ENCODE results near the gene TBC1D16.

TBC1D16 gene

GRCh38 chr17:80035687-80035936, at the start of gene TBC1D16:
Gene TBC1D16, minus strand, starts transcription at chr17:80035872. Its CDS starts 22,325 bp downstream, at chr17:80013547.
- DNase-seq, result no peak

GRCh38 chr17:80084773-80085172, 49.1 kb upstream of the TBC1D16 start:
- no peak for DNase-seq

- DNase-seq, result no peak
Observed at GRCh38 chr17:80083136-80083661, 47.5 kb upstream of the TBC1D16 start.

GRCh38 chr17:80082403-80083135, 46.9 kb upstream of the TBC1D16 start:
- DNase-seq, result peak; percentile 75

GRCh38 chr17:80081596-80081995, 45.9 kb upstream of the TBC1D16 start:
- DNase-seq, result no peak

- no peak for DNase-seq
Observed at GRCh38 chr17:80080081-80080480, 44.4 kb upstream of the TBC1D16 start.

GRCh38 chr17:80072410-80072809, 36.7 kb upstream of the TBC1D16 start:
- DNase-seq, result no peak

- DNase-seq, result no peak
Observed at GRCh38 chr17:80071116-80071841, 35.6 kb upstream of the TBC1D16 start.

GRCh38 chr17:80070375-80071115, 34.9 kb upstream of the TBC1D16 start:
- no peak for DNase-seq

GRCh38 chr17:80068301-80069222, 32.9 kb upstream of the TBC1D16 start:
- DNase-seq, result no peak

GRCh38 chr17:80067393-80067986, 31.8 kb upstream of the TBC1D16 start:
- DNase-seq, result no peak

- DNase-seq, result no peak
Observed at GRCh38 chr17:80065478-80066170, 30.0 kb upstream of the TBC1D16 start.

- no peak for DNase-seq
Observed at GRCh38 chr17:80064696-80065095, 29.0 kb upstream of the TBC1D16 start.

GRCh38 chr17:80063830-80064585, 28.3 kb upstream of the TBC1D16 start:
- DNase-seq, result no peak

- DNase-seq, result no peak
Observed at GRCh38 chr17:80061421-80061820, 25.7 kb upstream of the TBC1D16 start.

GRCh38 chr17:80060644-80061043, 25.0 kb upstream of the TBC1D16 start:
- no peak for DNase-seq

- no peak for DNase-seq
Observed at GRCh38 chr17:80058311-80058955, 22.8 kb upstream of the TBC1D16 start.

GRCh38 chr17:80055597-80055996, 19.9 kb upstream of the TBC1D16 start:
- no peak for DNase-seq

GRCh38 chr17:80053102-80053501, 17.4 kb upstream of the TBC1D16 start:
- DNase-seq, result no peak

- no peak for DNase-seq
Observed at GRCh38 chr17:80051681-80052080, 16.0 kb upstream of the TBC1D16 start.

Data from activated CD4-positive, alpha-beta T cell treated with anti-CD3 and anti-CD28 coated beads for 48 hours (primary cell).